K562 (cell line): ENCODE results near the gene CDK5R1. TPM values are rescaled to one million over a fixed set of nuclear protein-coding genes. Genes with fewer than 3 reads are reported as not detected.

Source experiments
- ATAC-seq: fragments of 200-7000 bp; cut with Tn5 transposase; 3 replicates; pipeline ENCODE4 v1.9.1; 2020; ENCODE audit warnings: moderate library complexity
- BruUV-seq: library from RNA; stranded (reverse); fragments of 400-500 nt; replicated peaks from 2 replicates; lab custom pipeline; 2021; lab: Mats Ljungman, UMichigan
- CTCF ChIA-PET: fragments of 300-600 bp; formaldehyde crosslinking; extraction: SDS; loops from one replicate; lab custom pipeline; 2021; ENCODE audit warnings: low intra/inter-chr PET ratio; lab: Yijun Ruan, JAX
- POLR2A ChIA-PET: fragments of 300-600, 350-650 bp; sonication (Branson Sonifier 250); formaldehyde crosslinking; extraction: SDS; loops from one replicate; lab custom pipeline; 2021; ENCODE audit warnings: antibody characterized with exemption, inconsistent platforms; lab: Yijun Ruan, JAX
- DNase-seq, 4 experiments: peaks; one replicate each; pipeline versions ENCODE4 v3.0.0 to v3.0.0-alpha.2; 2011 to 2018; ENCODE audit warnings: low spot score in 3 of 4, mixed read lengths in 3 of 4; ENCODE audit errors: extremely low read depth in 1 of 4
- FAIRE-seq: peaks from 2 replicates; lab custom pipeline; 2011; peaks lifted over from hg19 to GRCh38; lab: Jason Lieb, UNC
- H2AFZ ChIP-seq: 2 replicates; pipeline ENCODE4 v1.6.0; 2011; ENCODE audit warnings: low read depth, low read length, control low read depth, inconsistent platforms
- H3K27ac ChIP-seq: fragments of 200-600 bp; 3 replicates; pipeline ENCODE4 v1.8.0; 2011; ENCODE audit warnings: low read depth, mild to moderate bottlenecking, control low read depth, inconsistent platforms, low read length, moderate library complexity, mixed read lengths; ENCODE audit errors: extremely low read depth
- H3K27me3 ChIP-seq, 2 experiments: fragments of 300-600 bp in 1 of 2; 2 replicates in 1 of 2; 3 replicates in 1 of 2; pipeline versions ENCODE4 v1.6.0 to v1.8.0; 2011; ENCODE audit warnings: inconsistent platforms in 2 of 2, low read length in 2 of 2, mild to moderate bottlenecking in 1 of 2, mixed read lengths in 1 of 2, moderate library complexity in 1 of 2; ENCODE audit not compliant: control insufficient read depth in 2 of 2, insufficient read depth in 2 of 2
- H3K36me3 ChIP-seq: fragments of 300-600 bp; 3 replicates; pipeline ENCODE4 v1.8.0; 2011; ENCODE audit warnings: mild to moderate bottlenecking, low read length, inconsistent platforms; ENCODE audit not compliant: control insufficient read depth, insufficient read depth
- H3K4me1 ChIP-seq, 2 experiments: fragments of 200-600 bp in 1 of 2; replicated peaks in 1 of 2; 2 replicates in 1 of 2; 3 replicates in 1 of 2; pipeline versions ENCODE4 v1.5.1 to v1.8.0; 2011; ENCODE audit warnings: inconsistent platforms in 2 of 2, low read length in 2 of 2, mild to moderate bottlenecking in 1 of 2, mixed read lengths in 1 of 2, moderate library complexity in 1 of 2; ENCODE audit not compliant: control insufficient read depth in 2 of 2, insufficient read depth in 2 of 2
- H3K4me2 ChIP-seq: 2 replicates; pipeline ENCODE4 v1.6.1; 2011; ENCODE audit warnings: low read length, control low read depth, inconsistent platforms, mixed read lengths; ENCODE audit not compliant: insufficient read depth
- H3K4me3 ChIP-seq: fragments of 200-600 bp; sonication (generic), shearing (Covaris generic); 2 replicates; pipeline ENCODE4 v1.5.1; 2016; ENCODE audit warnings: control low read depth, inconsistent platforms
- H3K79me2 ChIP-seq: fragments of 200-600 bp; 3 replicates; pipeline ENCODE4 v1.8.0; 2011; ENCODE audit warnings: low read length, inconsistent platforms; ENCODE audit not compliant: control insufficient read depth, insufficient read depth
- H3K9ac ChIP-seq, 2 experiments: 2 replicates each; pipeline versions ENCODE4 v1.6.0 to v1.6.1; 2011; ENCODE audit warnings: low read depth in 2 of 2, low read length in 2 of 2, control low read depth in 1 of 2, inconsistent platforms in 1 of 2, mild to moderate bottlenecking in 1 of 2, mixed read lengths in 1 of 2; ENCODE audit not compliant: insufficient read depth in 1 of 2
- H3K9me1 ChIP-seq: one replicate; pipeline ENCODE4 v1.6.0; 2011; ENCODE audit warnings: inconsistent platforms, mild to moderate bottlenecking, low read length, moderate library complexity; ENCODE audit not compliant: control insufficient read depth, insufficient read depth
- H3K9me3 ChIP-seq: replicated peaks from 2 replicates; pipeline ENCODE4 v1.5.1; 2011; ENCODE audit warnings: low read depth, low read length, inconsistent platforms; ENCODE audit not compliant: control insufficient read depth, insufficient read depth
- H4K20me1 ChIP-seq: replicated peaks from 2 replicates; pipeline ENCODE4 v1.6.1; 2011; ENCODE audit warnings: low read length, inconsistent platforms, mixed read lengths; ENCODE audit not compliant: control insufficient read depth, insufficient read depth
- PRDM10 ChIP-seq: fragments of 450-650 bp; IDR thresholded peaks from 2 replicates; pipeline ENCODE4 v1.6.1; 2018; ENCODE audit not compliant: partially characterized antibody
- ZBTB34 ChIP-seq: fragments of 250-450 bp; sonication (Bioruptor Pico); IDR thresholded peaks from 2 replicates; pipeline ENCODE4 v1.8.0; 2021; ENCODE audit warnings: mild to moderate bottlenecking, moderate library complexity
- ZNF263 ChIP-seq: sonication (generic); formaldehyde crosslinking; IDR thresholded peaks from 2 replicates; pipeline ENCODE4 v1.8.0; 2022; ENCODE audit warnings: mild to moderate bottlenecking, missing genetic modification reagents, borderline replicate concordance
- ZNF347 ChIP-seq: fragments of 450-650 bp; formaldehyde crosslinking; IDR thresholded peaks from 2 replicates; pipeline ENCODE4 v1.4.0; 2020; ENCODE audit warnings: low read depth, mild to moderate bottlenecking, moderate library complexity
- WGBS: fragments of 100-300 bp; shearing (Covaris generic); methylation state at CpG from one replicate; pipeline ENCODE4 v1.1.6; 2016; ENCODE audit warnings: low coverage, mixed read lengths; ENCODE audit not compliant: insufficient coverage; ENCODE audit errors: missing lambda C conversion rate; 5-methylcytosine and 5-hydroxymethylcytosine counted together
- in situ Hi-C: fragments of 300-500 bp; cut with MboI; formaldehyde crosslinking; loops from 4 replicates; pipeline ENCODE4 v1.15.0; 2018; ENCODE audit warnings: inconsistent platforms, mixed read lengths
- intact Hi-C: fragments of 100-400 bp; cut with micrococcal nuclease; formaldehyde crosslinking; loops from 2 replicates; pipeline ENCODE4 v1.14.2; 2022
- polyA plus RNA-seq, 8 experiments: library from polyadenylated mRNA; depleted of rRNA in 4 of 8; stranded (reverse) in 5 of 8; unstranded in 3 of 8; fragments of >200 nt; fragmentation: Nextera tagmentation in 2 of 8; fragmentation: Illumina TruSeq in 1 of 8; extraction: Ambion mirVana in 2 of 8; extraction: Trizol in 1 of 8; gene quantifications; 2 replicates each; pipeline versions ENCODE4 v1.2.1 to v1.2.3, GENCODE V29; 2011 to 2014; ENCODE audit warnings: inconsistent platforms in 1 of 8, missing spikeins in 1 of 8
- total RNA-seq, 7 experiments: library from RNA; depleted of rRNA in 6 of 7; stranded (reverse); fragments of >200 nt in 6 of 7; fragmentation: Illumina TruSeq in 2 of 7; extraction: Trizol in 2 of 7; gene quantifications; 2 replicates each; pipeline versions ENCODE4 v1.2.1 to v1.2.3, GENCODE V29; 2011 to 2021; ENCODE audit warnings: low replicate concordance in 1 of 7

The CDK5R1 gene
- total and polyA plus RNA-seq, 9 of the 15 experiments (the other 6 are each of a cell fraction or from before 2014, with no cell fraction given), result 0.10 to 4.8 (median 2.3) TPM

- POLR2A ChIA-PET, result interaction anchor here (0.7 to 2.1 kb wide), 4 partner anchors 8 to 569 kb away, joined by 3 to 5 read pairs (median 4); partner anchors contain the start of gene PSMD11
- WGBS, result 94% methylated on average over 1 of the region's 1 CpG
- Histone ChIP-seq H3K9me3 (no peaks in the 10 kb centered on the region), H3K4me1 (peaks cover 0 to 2% of the 10 kb centered on the region in 2 experiments; a peak in 1 of 5 replicates), H3K4me2 (no peak overlapping the region), H3K9ac (no peak overlapping the region), H4K20me1 (peaks cover 6% of the 10 kb centered on the region; the same call in 1 of the 2 replicates), H3K4me3 (no peak overlapping the region), H3K79me2 (peaks cover 59% of the 10 kb centered on the region), H3K36me3 (peaks cover 92% of the 10 kb centered on the region), H2AFZ (no peak overlapping the region), H3K27me3 (no peaks in the 10 kb centered on the region)
- no peak for FAIRE-seq
- in situ Hi-C loops, result no loop called here
- no peak for DNase-seq
- CTCF ChIA-PET, result no interaction called here
- no TSS peak for BruUV-seq
- TF ChIP-seq ZNF263 (CRISPR knock-in tag) (no peak), ZNF347 (CRISPR knock-in tag) (no peak), ZBTB34 (CRISPR knock-in tag) (no peak), PRDM10 (no peak)
- TF ChIP-seq, all 486 proteins: peak for 0
- ATAC-seq, result no peak
- Histone ChIP-seq H3K27ac (no peak overlapping the region), H3K9me1 (no peaks in the 10 kb centered on the region)
- intact Hi-C loops, result no loop called here
Observed at GRCh38 chr17:32464374-32464773, 22.4 kb upstream of the CDK5R1 start.
